ENCODE results near the gene SREBF2.
"Not testable (repeated sequence)": the region's sequence is repeated elsewhere in the genome, so short reads cannot be mapped to it uniquely, and the experiment has no call there.

Gene SREBF2

DNA sequence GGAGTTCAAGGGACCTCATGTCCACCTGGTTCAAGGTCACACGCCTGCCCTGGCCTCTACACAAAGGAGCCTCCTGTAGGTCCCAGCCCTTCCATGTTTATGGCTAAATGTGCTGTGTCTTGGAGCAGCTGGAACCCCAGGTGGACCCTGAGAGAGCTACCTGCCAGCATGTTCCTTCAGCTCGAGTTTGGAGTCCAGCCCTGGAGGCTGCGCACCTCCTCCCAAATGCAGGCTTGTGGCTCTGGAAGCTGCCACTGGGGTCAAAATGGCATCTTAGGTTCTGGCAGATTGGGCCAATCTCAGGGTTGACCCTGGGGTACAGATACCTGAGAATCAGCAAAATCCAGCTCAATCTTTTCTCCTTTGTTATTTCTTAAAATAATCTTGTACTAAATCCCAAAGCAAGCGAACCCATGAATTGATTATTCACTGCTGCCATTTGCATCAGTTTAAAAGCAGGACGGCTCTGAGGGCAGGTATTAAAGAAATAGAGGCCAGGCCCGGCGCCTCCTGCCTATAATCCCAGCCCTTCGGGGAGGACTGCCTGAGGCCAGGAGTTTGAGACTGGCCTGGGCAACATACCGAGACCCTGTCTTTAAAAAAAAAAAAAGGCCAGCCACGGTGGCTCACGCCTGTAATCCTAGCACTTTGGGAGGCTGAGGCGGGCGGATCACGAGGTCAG lies 90.8 kb downstream of the SREBF2 start:
- DNase-seq = no peak

DNA sequence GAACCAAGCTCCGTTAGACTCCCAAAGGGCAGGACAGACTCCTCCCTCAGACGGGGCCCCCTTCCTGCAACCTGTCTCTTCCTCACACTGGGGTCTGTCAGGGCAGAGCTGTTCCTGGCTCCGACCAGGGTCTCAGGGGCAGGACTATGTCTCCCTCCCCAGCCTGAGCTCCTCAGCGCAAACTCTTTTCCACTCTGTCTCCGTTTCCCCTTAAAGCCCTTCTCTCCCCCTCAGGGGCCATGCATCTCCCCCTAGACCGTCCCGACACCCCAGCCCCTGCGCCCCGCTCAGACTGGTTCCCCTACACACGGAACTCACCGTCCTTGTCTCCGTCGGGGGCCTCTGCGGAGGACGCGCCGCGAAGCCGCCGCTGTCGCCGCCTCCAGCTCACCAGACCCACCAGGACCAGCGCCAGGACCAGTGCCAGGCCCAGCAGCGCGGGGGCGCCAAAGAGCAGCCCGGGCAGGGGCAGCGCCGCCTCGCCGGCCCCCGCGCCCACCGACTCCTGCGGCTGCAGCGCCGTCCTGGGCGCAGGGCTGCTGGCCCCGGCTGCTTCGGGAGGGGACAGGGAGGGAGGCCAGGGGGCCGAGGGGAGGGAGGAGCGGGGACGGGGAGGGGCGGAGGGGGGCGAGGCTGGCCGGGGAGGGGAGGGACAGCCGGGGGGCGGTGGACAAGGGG lies 93.0 kb downstream of the SREBF2 start:
- no peak for DNase-seq

DNA sequence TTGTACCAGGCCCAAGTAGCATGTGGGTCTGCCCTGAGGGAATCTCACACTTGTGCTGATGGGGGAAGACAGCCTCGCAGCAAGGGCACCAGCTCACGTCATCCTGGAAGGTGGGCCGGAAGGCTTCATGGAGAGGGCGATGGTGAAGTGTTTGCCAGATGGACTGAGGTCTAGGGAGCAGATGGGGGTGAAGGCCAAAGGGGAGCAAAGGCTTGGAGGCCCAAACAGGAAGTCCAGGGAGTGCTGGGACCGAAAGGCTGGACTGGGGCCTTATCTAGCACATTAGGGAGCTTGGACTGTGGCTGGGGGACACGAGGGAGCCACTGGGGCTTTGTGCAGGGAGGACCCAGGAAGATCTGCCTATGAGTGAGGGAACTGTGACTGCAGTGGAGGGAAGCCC lies 94.9 kb downstream of the SREBF2 start:
- DNase-seq = no peak

DNA sequence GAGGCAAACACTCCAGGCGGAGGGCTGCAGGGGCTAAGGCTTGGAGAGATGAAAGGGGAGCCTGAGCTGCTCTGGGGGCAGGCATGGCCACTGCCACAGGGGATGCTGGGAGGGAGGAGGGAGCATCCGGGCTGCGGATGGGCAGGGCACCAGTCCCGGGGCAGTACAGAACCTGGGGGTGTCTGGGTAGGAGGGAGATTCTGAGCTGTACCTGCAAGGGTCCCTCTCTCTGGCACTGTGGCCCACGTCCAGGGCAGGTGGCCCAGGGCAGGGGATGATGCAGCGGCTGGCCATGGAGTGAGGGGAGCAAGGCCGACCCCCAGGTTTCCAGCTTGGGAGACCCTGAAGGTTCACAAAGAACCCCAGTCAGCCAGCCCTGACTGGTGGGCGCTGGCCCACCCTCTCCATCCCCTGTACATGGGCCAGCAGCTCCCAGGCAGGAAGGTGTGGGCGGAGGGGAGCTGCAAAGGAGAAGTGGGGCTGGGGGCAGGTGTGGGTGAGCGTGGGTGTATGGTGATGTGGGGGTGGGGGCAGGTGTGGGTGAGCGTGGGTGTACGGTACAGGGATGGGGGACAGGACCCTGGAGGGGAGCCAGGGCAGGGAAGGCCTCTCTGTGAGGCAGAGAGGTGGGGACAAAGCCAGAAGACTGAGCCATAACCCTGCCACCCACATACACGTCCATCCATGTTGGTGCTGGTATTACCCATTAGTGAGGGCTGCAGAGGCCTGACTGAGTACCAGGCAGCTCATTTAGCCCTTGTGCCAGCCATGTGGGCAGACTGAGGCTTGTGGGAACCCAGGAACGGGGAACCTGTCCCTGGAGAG lies 95.9 kb downstream of the SREBF2 start:
- no peak for DNase-seq

DNA sequence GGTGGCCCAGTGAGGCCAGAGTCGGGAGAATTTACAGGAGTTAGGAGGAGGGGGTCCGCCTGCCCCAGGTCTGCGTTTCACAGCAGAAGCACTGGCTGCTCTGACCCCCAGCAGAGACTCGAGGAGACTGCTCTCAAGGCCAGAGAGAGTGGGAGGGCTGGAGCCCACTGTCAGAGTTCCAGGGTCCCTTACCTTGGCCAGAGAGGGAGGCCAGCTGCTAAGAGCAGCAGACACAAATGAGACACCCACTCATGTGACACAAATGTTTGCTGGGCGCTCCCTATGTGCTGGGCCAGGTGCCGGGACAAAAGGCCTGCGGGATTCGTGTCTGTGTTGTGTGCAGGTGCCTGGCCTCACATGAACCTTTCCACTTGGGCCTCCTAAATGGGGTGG lies 96.5 kb downstream of the SREBF2 start:
- no peak for DNase-seq

DNA sequence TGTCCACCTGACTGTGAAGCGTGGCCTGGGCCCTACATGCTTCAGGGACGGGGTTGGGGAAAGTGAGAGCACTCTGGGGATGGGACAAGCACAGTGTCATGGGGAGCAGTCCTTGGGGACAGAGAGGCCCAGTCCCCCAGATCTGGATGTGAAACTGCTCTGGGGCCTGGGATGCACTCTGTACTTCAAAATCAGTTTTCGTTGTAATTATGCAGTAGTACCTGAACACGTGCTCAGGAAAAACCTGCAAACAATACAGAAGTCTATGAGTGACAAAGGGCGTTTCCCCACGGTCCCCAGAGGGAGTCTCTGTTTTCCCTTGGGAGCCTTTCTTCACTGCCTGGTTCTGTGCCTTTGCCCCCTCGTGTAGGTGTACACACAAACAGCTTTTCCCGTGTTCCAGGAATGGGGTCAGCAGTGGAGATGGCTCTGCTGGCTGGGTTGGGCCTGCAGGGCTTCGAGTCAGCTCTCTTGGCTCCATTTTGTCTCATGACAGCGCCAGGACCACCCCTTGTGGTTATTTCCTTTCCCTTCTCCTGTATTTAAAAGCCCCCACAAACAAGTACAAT lies 98.9 kb downstream of the SREBF2 start:
- no peak for DNase-seq

DNA sequence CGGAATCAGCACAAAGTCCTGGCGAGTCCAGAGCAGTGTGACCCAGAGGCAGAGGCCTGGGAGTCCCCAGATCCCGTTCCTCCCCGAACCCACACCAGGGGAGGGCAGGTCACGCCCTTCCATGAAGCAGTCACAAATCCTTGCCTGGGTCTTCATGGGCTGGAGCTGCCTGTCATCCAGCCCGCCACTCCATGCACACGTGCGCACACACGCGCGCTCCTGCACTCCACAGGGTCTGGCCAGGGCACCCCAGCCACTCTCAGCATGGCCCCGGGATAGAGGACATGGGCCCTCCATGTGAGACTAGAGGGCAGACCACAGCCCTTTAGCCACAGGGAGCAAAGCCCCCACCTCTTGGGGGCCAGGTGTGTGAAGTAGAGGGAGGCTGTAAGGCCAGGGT lies 99.4 kb downstream of the SREBF2 start:
- no peak for DNase-seq

DNA sequence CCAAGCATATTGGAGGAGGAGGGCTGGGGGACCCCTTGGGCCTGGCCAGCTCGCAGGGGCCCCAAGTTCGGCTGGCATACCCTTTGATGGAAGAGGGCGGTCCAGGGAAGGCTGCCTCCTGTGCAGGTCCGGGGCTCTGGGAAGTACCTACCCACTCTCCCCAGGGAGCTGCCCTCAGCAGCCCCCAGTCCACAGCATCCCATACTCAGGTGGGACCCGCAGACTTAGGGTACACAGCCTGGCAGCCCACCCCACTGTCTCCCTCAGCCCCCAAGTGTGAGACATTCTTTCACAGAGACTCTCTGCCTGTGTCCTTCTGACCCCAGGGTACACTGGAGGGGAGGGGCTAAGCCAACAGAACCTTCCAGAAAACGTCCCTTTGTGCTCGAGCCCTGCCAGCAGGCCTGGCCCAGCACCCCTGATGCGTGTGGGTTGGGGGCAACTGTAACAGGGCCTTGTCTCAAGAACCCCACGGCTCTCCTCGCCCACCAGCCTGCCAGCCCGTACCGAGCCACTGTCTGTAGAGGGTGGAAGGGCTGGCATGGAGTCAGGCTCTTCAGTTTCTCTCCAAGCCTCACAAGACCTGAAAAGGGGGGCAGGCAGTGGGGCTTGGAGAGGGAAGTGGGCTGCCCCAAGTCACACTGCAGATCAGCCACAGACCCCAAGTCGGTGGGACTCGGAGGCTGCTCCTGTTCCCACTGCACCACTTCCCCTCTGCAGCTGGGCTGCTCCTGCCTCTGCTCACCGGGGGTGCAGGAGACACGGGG lies 100.7 kb downstream of the SREBF2 start:
- no peak for DNase-seq

DNA sequence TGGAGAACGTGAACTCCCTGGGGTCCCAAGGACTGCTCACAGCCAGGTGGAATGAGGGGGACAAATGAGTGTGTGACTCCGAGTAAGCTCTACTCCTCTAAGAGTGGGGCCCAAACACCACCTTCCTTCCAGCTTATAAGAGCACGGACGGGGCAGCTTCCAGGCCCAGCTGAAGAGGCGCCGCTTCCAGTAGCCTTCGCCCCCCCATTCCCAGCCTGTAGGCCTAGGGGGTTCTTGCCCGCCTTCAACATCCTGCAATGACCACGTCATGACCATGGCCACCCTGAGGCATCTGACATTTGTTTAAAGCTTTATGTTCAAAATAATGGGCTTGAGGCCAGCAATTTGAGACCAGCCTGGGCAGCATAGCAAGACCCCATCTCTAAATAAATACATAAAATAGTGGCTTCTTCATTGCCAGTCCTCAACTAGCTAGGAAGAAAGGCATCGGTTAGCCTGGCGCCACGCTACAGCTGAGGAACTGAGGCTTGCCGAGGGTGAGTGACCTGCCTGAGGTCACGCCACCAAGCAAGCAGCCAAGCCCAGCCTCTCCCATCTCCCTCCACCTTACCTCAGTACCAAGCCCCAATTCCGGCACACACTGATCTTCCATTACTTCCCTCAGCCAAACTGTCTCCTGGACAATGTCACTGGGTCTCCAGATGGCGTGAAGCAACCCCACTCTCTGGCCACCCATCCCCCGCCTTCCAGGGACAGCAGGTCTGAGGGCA lies 101.5 kb downstream of the SREBF2 start:
- no peak for DNase-seq

DNA sequence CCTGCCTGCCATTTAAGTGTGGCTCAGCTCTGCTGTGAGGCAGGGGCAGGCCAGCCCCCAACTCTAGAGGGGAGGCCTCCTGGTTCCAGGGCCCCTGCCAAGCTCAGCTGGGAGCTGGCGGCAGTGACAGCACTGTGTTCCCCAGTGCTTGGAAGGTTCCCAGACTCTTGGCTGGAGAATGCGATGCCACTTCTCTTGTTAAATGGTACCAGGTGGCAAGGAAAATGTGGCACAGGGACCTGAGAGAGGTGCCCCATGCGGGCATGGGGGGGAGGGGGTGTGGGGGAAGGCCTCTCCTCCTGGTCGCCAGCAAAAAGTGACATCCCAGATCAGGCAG lies 102.1 kb downstream of the SREBF2 start:
- DNase-seq = no peak

DNA sequence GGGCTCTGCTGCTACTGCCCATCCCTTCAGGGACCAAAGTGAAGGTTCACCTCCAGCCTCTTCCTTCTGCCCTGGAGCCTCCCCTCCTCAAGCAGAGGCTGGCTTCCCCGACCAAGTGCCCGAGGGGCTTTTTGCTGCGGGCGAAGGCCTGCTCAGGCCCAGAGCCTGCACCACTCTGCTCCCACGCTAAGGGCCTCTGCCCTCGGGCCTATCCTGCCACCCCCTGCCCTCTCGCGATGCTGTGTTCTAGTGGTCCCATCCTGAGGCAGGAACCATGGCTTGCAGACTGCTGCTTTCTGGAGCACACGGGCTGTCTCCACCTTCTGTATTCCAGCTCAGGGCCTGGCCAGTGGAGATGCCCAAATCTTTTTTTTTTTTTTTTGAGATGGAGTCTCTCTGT lies 102.6 kb downstream of the SREBF2 start:
- no peak for DNase-seq

DNA sequence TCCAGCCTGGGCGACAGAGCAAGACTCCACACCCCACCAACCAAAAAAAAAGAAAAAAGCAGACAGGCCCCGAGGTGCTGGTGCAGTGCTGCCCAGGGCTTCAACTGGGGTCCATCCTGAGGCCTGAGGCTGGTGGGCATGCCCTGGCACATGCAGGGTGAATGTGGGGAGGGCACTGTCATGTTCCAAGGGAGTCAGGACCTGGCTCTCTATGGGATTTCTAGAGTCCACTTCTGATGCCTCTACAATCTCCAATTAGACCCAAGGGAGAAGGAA lies 103.9 kb downstream of the SREBF2 start:
- DNase-seq = no peak

DNA sequence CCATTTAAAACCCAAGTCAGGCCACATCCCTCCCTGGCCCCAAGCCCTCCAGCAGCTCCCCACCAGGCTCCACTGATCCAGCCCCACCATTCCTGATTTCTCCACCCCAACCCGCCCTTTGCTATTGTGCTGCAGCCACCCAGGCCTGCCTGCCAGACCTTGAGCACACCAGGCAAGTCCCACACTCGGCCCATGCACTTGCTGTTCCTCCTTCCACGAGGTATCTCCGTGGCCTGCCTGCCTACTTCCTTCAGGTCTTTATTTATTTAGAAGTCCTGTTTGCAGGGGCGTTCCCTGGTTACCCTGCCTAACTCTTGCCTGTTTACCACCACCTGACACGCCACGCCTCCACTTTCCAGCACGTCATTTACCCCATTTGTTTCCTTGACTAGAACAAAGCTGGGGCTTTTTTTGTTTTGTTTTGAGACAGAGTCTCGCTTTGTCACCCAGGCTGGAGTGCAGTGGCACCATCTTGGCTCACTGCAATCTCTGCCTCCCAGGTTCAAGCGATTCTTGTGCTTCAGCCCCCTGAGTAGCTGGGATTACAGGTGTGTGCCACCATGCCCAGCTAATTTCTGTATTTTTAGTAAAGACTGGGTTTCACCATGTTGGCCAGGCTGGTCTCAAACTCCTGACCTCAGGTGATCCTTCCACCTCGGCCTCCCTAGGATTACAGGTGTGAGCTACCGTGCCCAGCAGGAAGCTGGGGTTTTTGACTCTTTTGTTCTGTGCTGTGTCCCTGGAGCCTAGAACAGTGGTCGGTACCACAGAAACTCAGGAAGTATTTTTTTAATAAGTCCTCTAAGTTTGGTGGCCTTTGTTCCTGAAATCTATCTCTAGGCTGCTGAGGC lies 107.3 kb downstream of the SREBF2 start:
- no peak for DNase-seq

DNA sequence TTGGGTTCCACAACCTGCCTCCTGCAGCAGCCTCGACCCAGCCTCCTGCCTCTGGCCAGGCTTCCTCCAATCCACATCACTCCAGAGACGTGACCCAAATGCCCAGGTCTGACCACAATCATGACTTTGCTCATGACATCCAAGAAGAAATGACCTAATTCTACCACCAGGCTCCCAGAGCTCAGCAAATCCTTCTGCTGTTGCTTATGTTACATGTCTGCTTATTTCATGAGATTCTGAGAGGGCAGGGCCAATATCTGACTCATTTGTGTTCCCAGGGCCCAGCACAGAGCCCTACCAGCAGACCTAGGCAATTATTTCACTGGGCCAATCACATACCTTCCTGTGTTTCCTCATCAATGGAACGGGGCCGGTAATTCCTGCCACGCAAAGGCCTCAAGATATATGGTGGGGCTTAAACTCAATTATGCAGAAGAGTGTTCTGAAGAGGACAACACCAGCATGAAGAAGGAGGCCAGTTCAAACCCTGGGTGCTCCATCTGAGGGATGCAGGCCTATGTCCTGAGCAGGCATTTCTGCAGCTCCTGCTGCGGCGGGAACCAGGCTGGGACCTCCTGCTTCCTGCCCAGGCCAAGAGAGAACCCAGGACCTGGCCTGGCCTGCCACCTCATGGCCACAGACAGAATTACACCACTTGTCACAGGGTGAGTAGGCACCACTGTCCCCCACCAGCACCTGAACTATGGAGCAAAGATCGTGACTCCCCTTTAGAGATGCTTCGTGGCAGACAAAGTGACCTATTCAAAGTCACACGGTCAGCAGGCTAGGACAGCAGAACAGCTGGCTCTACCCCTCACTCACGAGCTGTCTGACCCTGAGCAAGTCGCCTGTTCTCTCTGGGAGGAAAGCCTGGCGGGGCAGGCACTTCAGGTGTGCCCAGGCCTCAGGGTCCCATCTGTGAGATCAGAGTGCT lies 108.2 kb downstream of the SREBF2 start:
- DNase-seq = no peak

DNA sequence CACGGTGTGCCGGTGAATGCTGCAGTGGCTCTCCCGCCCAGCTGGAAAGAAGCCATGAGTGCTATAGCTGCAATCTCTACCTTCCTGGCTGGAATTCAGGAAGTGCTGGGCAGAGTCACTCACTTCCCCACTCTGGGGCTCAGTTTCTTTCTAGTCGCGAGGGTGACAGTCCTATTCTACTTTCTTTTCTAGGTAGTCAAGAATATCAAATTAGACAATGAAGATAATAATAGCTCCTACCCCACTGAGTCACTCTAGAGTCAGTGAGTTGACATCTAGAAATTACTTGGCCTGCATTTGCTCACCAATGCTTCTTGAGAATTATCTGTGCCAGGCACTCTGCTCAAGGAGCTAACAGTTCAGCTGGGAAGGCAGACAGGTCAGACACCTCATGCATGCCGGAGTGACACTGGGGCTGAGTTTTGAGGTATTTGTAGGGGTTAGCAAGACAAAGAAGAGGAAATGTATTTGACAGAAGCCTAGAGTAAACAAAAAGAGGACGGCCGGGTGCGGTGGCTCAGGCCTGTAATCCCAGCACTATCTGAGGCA lies 110.8 kb downstream of the SREBF2 start:
- no peak for DNase-seq

DNA sequence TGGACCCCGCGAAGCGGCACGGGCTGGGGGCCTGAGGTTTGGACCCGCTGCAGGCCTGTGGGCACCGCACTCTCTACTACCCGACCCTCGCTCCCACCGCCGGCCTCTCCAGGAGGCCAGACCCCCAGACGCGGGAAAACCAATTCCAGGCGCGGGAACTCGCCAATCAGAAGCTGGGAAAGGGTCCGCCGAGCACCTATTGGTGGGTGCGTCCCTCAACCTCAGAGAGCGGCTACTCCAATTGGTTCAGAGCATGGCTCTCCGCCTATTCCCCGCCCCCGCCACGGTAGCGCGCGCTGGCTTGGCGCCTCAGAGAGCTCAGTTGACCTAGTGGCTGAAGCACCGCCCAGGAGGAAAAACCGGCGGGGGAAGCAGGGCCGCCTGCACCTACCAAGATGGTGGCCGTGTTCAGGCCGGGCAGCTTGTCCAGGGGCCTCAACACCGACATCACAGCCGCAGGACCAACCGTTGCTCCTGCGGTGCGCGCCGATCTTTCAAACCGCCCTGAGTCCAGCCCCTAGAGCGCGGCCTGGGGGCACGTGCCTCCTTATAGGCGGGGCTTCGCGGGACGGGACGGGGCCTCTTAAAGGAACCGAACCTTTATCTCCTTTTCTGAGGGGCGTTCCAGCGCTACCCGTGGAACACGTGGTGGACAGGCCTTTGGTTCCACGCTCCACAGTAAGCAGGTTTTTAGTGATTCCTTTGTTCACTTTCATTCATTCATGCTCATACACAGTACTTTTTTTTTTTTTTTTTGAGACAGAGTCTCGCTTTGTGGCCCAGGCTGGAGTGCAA lies 113.9 kb downstream of the SREBF2 start, which contains the start of gene CENPM:
TSS of gene CENPM (minus strand) at position 524 of the 795 bp plus-strand sequence. CDS start at position 448, 76 bp downstream.
- peak; percentile 73 to 88 for DNase-seq

DNA sequence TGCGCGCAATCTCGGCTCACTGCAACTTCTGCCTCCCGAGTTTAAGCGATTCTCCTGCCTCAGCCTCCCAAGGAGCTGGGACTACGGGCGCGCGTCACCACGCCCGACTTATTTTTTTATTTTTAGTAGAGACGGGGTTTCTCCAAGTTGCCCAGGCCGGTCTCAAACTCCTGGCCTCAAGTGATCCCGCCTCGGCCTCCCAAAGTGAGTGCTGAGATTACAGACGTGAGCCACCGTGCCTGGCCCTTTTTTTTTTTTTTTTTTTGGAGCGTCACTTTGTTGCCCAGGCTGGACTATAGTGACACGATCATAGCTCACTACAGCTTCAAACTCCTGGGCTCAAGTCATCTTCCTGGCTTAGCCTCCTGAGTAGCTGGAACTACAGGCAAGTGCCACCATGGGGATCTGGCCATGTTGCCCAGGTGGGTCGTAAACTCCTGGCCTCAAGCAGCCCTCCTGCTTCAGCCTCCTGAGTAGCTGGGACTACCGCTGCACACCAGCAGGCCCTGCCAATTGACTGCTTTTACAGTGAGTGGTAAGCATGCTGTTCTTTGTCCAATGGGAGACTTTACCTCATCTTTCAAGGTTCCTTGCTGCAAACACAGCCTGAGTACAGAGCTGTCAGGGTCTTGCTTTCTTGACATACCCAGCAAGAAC lies 114.6 kb downstream of the SREBF2 start:
- DNase-seq = no peak

DNA sequence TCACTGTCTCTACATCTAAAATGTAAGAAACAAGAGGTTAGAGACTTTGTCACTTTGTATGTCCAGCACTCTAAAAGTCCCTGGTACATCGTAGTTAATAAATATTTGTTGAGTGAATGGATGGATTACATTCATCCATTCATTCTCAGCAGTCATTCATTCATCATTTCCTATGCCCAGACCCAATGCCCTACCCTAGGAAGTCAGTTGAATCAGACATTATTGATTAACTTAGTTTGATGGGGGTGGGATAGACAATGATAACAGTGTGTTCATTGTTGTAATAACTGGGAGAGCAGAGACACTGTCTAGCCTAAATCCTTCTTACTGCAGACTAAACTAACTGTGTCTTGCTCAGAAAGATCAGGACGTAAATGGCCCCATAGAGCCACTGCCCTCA lies 115.2 kb downstream of the SREBF2 start:
- no peak for DNase-seq

DNA sequence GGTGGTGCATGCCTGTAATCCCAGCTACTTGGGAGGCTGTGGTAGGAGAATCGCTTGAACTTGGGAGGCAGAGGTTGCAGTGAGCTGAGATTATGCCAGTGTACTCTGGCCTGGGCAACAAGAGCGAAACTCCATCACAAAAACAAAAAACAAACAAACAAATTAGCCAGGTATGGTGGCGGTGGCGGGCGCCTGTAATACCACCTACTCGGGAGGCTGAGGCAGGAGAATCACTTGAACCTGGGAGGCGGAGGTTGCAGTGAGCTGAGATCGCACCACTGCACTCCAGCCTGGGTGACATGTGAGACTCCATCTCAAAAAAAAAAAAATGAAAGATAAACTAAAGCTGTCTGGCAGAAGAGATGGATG lies 116.0 kb downstream of the SREBF2 start:
- not testable (repeated sequence) for DNase-seq
